Activated naive CD8-positive, alpha-beta T cell treated with anti-CD3 and anti-CD28 coated beads, Interleukin-2, amount 10 ng/mL, durations not matched to agents 7 days and 5 days (primary cell): ENCODE data around the gene KDELR1. TPM values are rescaled to one million over a fixed set of nuclear protein-coding genes. Genes with fewer than 3 reads are reported as not detected.
A peak's percentile ranks its signal among the peaks of the same experiment; 100 is the strongest.
"Not testable (repeated sequence)": the region's sequence is repeated elsewhere in the genome, so short reads cannot be mapped to it uniquely, and the experiment has no call there.

ENCODE experiments used
- ATAC-seq: fragments of 150-1000 bp; cut with Tn5 transposase; one replicate; pipeline ENCODE4 v1.10.0; 2021; ENCODE audit warnings: low read depth, moderate library complexity
- POLR2A ChIA-PET: fragments of 350-600 bp; sonication (Branson Sonifier 250); formaldehyde crosslinking; loops from one replicate; lab custom pipeline; 2021; ENCODE audit warnings: antibody characterized with exemption; lab: Charles Lee
- DNase-seq: peaks from one replicate; pipeline ENCODE4 v3.0.0; 2021
- H3K27ac Mint-ChIP-seq: one replicate; pipeline ENCODE4 v1.8.0; 2022; ENCODE audit warnings: mild to moderate bottlenecking, mixed read lengths
- H3K27me3 Mint-ChIP-seq: one replicate; pipeline ENCODE4 v1.8.0; 2022; ENCODE audit warnings: mild to moderate bottlenecking, moderate library complexity, mixed read lengths
- H3K36me3 Mint-ChIP-seq: one replicate; pipeline ENCODE4 v1.8.0; 2021; ENCODE audit warnings: mild to moderate bottlenecking, mixed read lengths
- H3K4me1 Mint-ChIP-seq: one replicate; pipeline ENCODE4 v1.8.0; 2021; ENCODE audit warnings: mixed read lengths
- H3K4me3 Mint-ChIP-seq: one replicate; pipeline ENCODE4 v1.8.0; 2022; ENCODE audit warnings: mild to moderate bottlenecking, moderate library complexity, mixed read lengths
- H3K9me3 Mint-ChIP-seq: one replicate; pipeline ENCODE4 v1.8.0; 2021; ENCODE audit warnings: mixed read lengths
- total RNA-seq, 2 experiments: library from RNA; stranded (reverse); gene quantifications; one replicate each; pipeline ENCODE4 v1.2.3, GENCODE V29; 2021

The KDELR1 gene
- total RNA-seq, 2 experiments from 2014 or later = 75.8 to 75.9 TPM

DNA sequence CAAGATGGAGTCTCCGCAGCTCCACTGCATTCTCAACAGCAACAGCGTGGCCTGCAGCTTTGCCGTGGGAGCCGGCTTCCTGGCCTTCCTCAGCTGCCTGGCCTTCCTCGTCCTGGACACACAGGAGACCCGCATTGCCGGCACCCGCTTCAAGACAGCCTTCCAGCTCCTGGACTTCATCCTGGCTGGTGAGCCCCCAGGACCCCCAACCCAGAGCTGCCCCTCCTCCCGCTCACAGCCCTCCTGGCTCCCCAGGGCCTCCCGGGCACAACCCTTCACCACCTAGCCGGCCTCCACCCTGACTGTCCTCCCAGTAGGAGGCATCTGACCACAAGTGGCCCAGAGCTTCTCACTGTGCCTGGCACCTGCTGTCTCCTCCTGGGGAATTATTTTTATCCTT lies 17.8 kb downstream of the KDELR1 start:
- DNase-seq = no peak
- Mint-ChIP-seq H3K4me1 (no peaks in the 10 kb centered on the region), H3K36me3 (no peaks in the 10 kb centered on the region), H3K27ac (no peak overlapping the region), H3K9me3 (no peaks in the 10 kb centered on the region), H3K27me3 (no peaks in the 10 kb centered on the region), H3K4me3 (no peak overlapping the region)
- POLR2A ChIA-PET = no interaction called here
- no peak for ATAC-seq

DNA sequence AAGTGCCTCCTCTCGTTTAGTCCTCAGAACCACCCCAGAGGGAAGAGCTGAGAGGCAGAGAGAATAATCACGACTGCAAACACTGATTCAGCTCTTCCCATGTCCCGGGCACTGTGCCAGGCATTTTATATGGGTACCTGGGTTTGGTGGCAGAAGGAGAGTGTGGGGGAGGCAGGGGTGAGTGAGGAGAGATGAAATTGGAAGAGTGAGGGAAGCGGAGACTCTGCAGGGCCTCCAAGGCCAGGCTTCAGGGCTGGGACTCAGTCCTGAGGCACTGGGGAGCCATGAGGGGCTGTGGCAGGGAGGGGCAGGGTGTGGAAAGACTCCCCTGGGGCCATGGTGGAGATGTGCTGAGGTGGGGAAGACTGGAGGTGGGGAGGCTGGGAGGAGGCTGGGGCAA lies 18.4 kb downstream of the KDELR1 start:
- H3K27me3 Mint-ChIP-seq = no peaks in the 10 kb centered on the region

DNA sequence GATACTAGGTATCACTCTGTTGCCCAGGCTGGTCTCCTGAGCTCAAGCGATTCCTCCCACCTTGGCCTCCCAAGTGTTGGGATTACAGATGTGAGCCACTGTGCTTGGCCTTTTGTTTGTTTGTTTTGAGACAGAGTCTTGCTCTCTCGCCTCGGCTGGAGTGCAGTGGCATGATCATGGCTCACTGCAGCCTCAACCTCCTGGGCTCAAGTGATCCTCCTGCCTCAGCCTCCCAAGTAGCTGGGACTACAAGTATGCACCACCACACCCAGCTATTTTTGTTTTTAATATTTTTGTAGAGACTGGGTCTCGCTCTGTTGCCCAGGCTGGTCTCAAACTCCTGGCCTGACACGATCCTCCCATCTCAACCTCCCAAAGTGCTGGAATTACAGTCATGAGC lies 19.6 kb downstream of the KDELR1 start:
- not testable (repeated sequence) for H3K4me1 Mint-ChIP-seq, H3K4me3 Mint-ChIP-seq, H3K36me3 Mint-ChIP-seq, ATAC-seq, DNase-seq, H3K27me3 Mint-ChIP-seq, H3K27ac Mint-ChIP-seq, H3K9me3 Mint-ChIP-seq
- POLR2A ChIA-PET = interaction anchor here (0.7 kb wide), 1 partner anchor 1266 kb away, joined by 5 read pairs; no protein-coding TSS in a partner anchor

More for the DNA sequence above, 18.4 kb downstream of the KDELR1 start:
- ATAC-seq = no peak
- POLR2A ChIA-PET = no interaction called here
- DNase-seq = no peak
- no peaks in the 10 kb centered on the region for H3K36me3 Mint-ChIP-seq
- H3K4me1 Mint-ChIP-seq = no peaks in the 10 kb centered on the region
- H3K4me3 Mint-ChIP-seq = no peak overlapping the region
- no peak overlapping the region for H3K27ac Mint-ChIP-seq
- no peaks in the 10 kb centered on the region for H3K9me3 Mint-ChIP-seq

DNA sequence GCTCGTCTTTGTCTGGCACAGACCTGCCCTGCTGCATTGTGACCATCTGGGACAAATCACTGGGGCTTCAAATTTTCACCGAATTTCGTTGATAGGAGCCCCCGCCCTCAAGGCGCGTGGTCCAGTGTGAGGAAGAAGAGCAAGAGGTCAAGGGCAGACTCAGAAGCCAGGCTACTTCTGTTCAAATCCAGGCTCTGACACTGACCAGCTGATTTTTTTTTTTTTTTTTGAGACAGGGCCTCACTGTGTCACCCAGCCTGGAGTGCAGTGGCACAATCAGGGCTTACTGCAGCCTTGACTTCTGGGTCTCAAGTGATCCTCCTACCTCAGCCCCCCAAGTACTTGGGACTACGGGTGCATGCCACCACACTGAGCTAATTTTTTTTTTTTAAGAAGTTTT lies 20.0 kb downstream of the KDELR1 start:
- DNase-seq (no peak), ATAC-seq (no peak)
- no peaks in the 10 kb centered on the region for H3K27me3 Mint-ChIP-seq
- H3K9me3 Mint-ChIP-seq = no peaks in the 10 kb centered on the region
- no peaks in the 10 kb centered on the region for H3K36me3 Mint-ChIP-seq
- POLR2A ChIA-PET = interaction anchor here (0.7 kb wide), 1 partner anchor 1266 kb away, joined by 5 read pairs; no protein-coding TSS in a partner anchor
- no peak overlapping the region for H3K27ac Mint-ChIP-seq
- H3K4me3 Mint-ChIP-seq = no peak overlapping the region
- H3K4me1 Mint-ChIP-seq = no peaks in the 10 kb centered on the region

DNA sequence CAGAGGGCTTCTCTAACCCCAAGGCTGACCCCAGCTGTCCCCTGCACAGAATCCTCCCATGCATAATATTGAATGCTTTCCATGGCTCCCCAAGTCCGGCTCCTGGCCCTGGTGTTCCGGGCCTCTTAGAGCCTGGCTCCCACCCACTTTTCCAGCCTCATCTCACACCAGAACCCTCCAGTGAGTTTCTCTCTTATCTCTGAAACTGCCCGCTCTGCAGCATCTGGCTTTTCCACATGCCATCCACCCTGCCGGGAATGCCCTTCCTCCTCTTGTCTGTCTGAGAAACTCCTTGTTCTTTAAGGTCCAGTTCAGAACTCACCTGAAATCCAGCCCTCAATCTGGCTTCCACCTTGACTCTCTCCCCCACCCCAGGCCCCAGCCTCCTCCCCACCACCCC lies 20.4 kb downstream of the KDELR1 start:
- H3K4me1 Mint-ChIP-seq = no peaks in the 10 kb centered on the region
- POLR2A ChIA-PET = no interaction called here
- H3K27me3 Mint-ChIP-seq = no peaks in the 10 kb centered on the region
- H3K9me3 Mint-ChIP-seq = no peaks in the 10 kb centered on the region
- H3K27ac Mint-ChIP-seq = no peak overlapping the region
- H3K4me3 Mint-ChIP-seq = no peak overlapping the region
- H3K36me3 Mint-ChIP-seq = no peaks in the 10 kb centered on the region
- DNase-seq (no peak), ATAC-seq (no peak)

DNA sequence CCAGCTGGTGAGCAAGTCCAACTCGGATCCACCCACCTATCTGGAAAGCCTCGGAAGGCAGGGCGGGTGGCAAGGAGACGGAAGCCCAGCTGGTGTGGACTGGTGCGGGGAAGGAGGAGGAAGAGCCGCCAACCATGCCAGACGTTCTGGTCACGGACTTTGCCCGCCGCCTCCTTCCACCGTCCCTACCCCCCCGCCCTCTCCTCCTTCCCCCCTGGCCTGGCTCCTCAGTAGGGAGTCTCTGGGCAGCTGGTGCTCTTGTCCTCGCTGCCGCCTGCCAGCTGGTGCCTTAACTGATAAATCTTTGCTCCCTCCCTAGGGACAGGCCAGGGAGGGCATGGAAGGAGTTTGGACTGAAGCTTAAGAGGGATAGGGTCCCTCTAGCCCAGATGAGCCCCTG lies 22.4 kb downstream of the KDELR1 start:
- no peak for DNase-seq
- no peaks in the 10 kb centered on the region for H3K27me3 Mint-ChIP-seq
- H3K36me3 Mint-ChIP-seq = no peaks in the 10 kb centered on the region
- POLR2A ChIA-PET = no interaction called here
- peaks cover 7% of the 10 kb centered on the region for H3K4me1 Mint-ChIP-seq
- ATAC-seq = no peak
- no peak overlapping the region for H3K27ac Mint-ChIP-seq
- no peak overlapping the region for H3K4me3 Mint-ChIP-seq
- H3K9me3 Mint-ChIP-seq = no peaks in the 10 kb centered on the region

DNA sequence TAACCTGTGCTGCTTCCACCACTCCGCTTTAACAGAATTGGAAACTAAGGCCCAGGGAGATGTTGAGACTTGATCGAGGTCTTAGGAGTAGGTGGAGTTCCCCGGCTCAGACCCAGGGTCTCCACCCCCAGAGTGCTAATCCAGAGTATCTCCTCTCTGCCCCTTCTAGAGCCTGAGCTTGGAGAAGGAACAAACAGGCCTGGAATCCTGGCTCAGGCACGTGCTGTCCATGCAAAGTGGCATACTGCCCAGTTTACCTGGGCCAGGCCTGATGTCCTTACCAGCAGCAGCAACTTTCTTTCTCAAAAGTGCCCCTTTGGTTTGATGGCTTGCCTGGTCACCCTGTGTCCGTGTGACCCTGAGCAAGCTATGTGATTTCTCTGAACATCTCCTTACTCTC lies 23.5 kb downstream of the KDELR1 start:
- Mint-ChIP-seq H3K4me3 (no peak overlapping the region), H3K36me3 (no peaks in the 10 kb centered on the region), H3K27ac (no peak overlapping the region), H3K9me3 (no peaks in the 10 kb centered on the region), H3K27me3 (no peaks in the 10 kb centered on the region), H3K4me1 (peaks cover 12% of the 10 kb centered on the region)
- no peak for DNase-seq
- POLR2A ChIA-PET = no interaction called here
- no peak for ATAC-seq

DNA sequence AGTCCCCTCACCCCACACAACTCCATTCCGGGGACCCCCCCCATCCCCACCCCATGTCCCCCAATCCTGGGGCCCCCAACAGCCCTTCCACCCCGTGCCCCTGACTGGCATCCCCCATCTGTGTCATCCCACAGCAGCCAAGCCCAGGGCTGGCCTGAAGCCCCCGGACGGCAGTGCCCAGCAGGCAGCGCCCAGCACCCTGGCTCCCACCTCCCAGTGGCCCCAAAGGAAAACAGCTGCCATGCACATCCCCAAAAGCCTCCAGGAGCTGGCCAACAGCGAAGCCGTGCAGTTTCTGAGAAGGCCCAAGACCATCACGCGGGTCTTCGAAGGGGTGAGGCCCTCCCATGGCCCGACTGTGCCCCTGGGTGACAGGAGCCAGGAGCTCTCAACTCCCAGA lies 25.7 kb downstream of the KDELR1 start:
- H3K9me3 Mint-ChIP-seq = no peaks in the 10 kb centered on the region
- H3K27me3 Mint-ChIP-seq = no peaks in the 10 kb centered on the region
- H3K27ac Mint-ChIP-seq = no peak overlapping the region
- no peak for DNase-seq
- H3K4me1 Mint-ChIP-seq = peaks cover 17% of the 10 kb centered on the region
- POLR2A ChIA-PET = interaction anchor here (3.3 kb wide), 1 partner anchor 43 kb away, joined by 40 read pairs; the partner anchor contains the start of gene EMP3
- H3K4me3 Mint-ChIP-seq = no peak overlapping the region
- H3K36me3 Mint-ChIP-seq = peaks cover 2% of the 10 kb centered on the region
- ATAC-seq = no peak

DNA sequence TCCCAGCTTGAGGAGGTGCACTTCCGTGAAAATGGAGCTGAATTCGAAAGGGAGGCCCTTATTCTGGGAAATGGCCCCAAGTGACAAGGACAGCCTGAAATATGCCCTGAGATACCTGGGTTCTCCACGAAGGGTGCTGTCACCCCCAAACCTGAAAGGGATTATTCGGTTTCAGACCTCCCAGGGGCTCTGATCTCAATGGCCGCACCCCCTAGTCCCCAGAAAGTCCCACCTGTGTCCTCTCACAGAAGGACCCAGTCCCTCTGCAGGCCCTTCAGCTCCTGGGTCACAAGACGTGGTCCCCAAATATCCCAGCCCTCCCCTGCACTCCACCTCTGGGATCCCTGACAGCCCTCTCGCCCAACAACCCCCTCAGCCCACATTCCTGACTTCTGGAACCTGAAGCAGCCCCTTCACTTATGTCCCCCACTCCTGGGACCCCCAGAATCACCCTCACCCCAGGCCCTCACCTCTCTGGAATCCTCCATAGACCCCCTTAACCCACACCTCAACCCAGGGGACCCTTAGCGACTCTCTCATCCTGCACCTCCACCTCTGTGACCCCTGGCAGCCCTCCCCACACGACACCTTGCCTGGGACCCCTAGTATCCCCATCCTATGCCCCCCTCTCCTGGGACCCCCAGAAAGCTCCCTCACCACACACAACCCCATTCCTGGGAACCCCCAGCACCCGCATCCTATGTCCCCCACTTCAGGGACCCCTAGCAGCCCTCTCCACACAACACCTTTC lies 26.6 kb downstream of the KDELR1 start:
- Mint-ChIP-seq H3K9me3 (no peaks in the 10 kb centered on the region), H3K4me3 (peak overlapping the region; percentile 90), H3K36me3 (peaks cover 2% of the 10 kb centered on the region), H3K4me1 (peaks cover 17% of the 10 kb centered on the region), H3K27me3 (no peaks in the 10 kb centered on the region), H3K27ac (peak overlapping the region; percentile 97)
- no peak for ATAC-seq
- POLR2A ChIA-PET = interaction anchor here (0.8 to 3.3 kb wide), 12 partner anchors 26 to 195 kb away, joined by 3 to 40 read pairs (median 4); partner anchors contain the start of genes EMP3, GRIN2D and KDELR1
- no peak for DNase-seq

DNA sequence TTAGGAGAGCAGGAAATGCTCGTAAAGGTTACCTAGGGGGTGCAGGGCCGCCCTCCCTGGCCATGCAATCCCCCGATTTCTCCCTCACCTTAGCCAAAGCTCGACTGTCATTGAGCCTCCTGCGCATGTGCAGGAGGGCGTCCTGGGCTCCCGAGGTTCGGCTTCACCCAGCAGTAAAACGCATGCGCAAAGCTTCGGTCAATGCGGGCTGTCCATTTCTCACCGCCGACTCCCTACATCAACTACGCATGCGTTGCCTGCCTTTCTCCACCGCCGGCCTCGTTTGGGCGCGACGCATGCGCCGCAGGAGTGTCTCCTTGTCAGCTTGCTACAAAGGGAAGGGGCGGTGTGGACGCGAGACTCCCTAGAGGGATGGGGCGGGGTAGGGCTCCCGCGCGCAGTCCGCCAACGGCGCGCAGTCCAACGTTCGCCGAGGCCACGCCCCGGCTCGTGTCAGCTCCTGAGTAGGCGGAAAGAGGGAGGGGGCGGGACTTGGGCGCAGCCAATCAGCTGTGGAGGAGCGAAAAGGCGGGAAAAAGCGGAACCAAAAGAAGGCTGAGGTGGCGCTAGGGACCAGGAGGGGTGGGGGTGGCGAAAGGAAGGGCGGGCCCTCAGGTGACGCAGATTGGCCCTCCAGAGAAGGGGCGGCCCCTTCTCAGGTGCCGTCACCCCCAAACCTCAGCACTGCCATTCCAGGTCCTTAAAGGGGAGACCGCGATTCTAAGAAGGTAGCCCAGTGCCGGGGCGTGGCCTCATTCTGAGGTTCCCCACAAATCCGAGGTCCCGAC lies 27.3 kb downstream of the KDELR1 start, which contains the start of the genes SYNGR4 and TMEM143:
Gene SYNGR4, plus strand, starts transcription at position 558 of the 788 bp plus-strand sequence. CDS start 1,476 bp downstream, outside the sequence.
Gene TMEM143, minus strand, starts transcription at position 131 of the 788 bp plus-strand sequence. Its CDS starts 20 bp downstream, at position 111.
- no peaks in the 10 kb centered on the region for H3K9me3 Mint-ChIP-seq
- no peaks in the 10 kb centered on the region for H3K27me3 Mint-ChIP-seq
- DNase-seq = peak; percentile 97
- H3K36me3 Mint-ChIP-seq = peaks cover 4% of the 10 kb centered on the region
- peak; percentile 89 for ATAC-seq
- POLR2A ChIA-PET = interaction anchor here (0.6 to 3.3 kb wide), 19 partner anchors 20 to 1090 kb away, joined by 3 to 40 read pairs (median 4); partner anchors contain the start of genes EMP3, GRIN2D, GRWD1 and KDELR1
- peak within 1 kb of the TSS; percentile 97 for H3K27ac Mint-ChIP-seq
- peaks cover 17% of the 10 kb centered on the region for H3K4me1 Mint-ChIP-seq
- H3K4me3 Mint-ChIP-seq = peak within 1 kb of the TSS; percentile 90

DNA sequence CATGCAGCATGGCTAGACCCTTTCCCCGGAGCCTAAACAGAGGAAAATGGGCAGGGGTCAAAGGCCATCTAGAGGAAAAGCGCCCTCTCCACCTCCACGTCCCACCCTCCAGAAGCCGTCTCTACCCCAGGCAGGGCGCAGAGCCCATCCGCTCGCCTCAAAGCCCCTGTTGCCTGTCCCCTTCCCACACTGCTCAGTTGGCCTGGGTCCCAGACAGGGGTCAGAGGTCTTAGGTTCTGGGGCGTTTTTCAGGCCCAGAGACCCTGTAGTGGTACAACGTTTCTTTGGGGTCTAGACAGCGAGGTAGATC lies 27.9 kb downstream of the KDELR1 start:
- ATAC-seq (peak; percentile 7), DNase-seq (no peak)
- Mint-ChIP-seq H3K4me3 (peak overlapping the region; percentile 90), H3K27me3 (no peaks in the 10 kb centered on the region), H3K9me3 (no peaks in the 10 kb centered on the region), H3K4me1 (peaks cover 17% of the 10 kb centered on the region), H3K36me3 (peaks cover 4% of the 10 kb centered on the region), H3K27ac (peak overlapping the region; percentile 97)
- POLR2A ChIA-PET = interaction anchor here (0.7 to 3.3 kb wide), 13 partner anchors 20 to 194 kb away, joined by 3 to 40 read pairs (median 6); partner anchors contain the start of genes EMP3, GRIN2D, GRWD1 and KDELR1

DNA sequence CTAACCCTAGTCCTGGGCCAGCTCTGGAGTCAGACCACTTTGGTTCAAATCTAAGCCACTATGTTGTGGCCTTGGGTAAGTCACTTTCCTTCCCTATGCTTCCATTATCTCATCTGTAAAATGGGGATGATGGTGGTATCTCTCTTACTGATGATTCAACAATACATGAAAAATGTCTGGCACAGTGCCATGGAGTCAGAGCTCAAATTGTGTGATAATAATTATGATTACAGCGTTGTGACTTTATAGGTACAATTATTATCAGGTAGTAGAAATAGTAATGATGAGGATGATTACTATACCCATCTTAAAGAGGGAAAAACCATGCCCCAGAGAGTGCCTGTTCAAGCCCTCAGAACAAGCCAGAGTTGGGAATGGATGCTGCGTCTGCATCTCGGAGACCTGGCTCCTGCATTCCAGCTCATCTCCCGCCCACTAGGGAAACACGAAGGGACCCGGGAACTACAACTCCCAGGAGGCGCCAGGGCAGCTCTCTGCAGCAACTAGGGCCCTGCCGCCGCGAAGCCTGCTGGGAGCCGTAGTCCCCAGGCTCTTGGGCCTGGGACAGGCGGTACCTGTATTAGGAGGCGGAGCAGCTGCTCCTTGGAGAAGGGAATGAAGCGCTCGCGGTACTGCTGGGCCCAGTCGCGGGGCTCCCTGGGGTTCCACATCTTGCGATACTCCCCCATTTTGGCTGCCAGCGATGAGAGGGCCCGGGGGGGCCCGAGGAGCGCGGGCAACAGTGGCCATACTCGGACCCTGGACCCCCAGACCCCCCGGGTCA lies 28.4 kb downstream of the KDELR1 start:
- POLR2A ChIA-PET = interaction anchor here (0.8 to 3.3 kb wide), 10 partner anchors 28 to 160 kb away, joined by 3 to 40 read pairs (median 6); partner anchors contain the start of genes EMP3, GRIN2D, GRWD1 and KDELR1
- ATAC-seq = peak; percentile 62
- peak; percentile 86 for DNase-seq
- H3K4me1 Mint-ChIP-seq = peaks cover 17% of the 10 kb centered on the region
- no peaks in the 10 kb centered on the region for H3K27me3 Mint-ChIP-seq
- H3K4me3 Mint-ChIP-seq = peak overlapping the region; percentile 90
- H3K27ac Mint-ChIP-seq = peak overlapping the region; percentile 97
- peaks cover 4% of the 10 kb centered on the region for H3K36me3 Mint-ChIP-seq
- no peaks in the 10 kb centered on the region for H3K9me3 Mint-ChIP-seq
